ENCODE data around the gene ISOC1.

- TF ChIP-seq POLR2A (IDR thresholded peaks at IDR 0.05; ENCODE audit: low read length): no peak
- TF ChIP-seq GATA1 (IDR thresholded peaks at IDR 0.05; ENCODE audit: low read depth, low read length): no peak
Observed at GRCh38 chr5:129077433-129078075, 17.0 kb upstream of the ISOC1 start.

Data from erythroblast (primary cell).